BLaER1 (cell line): Measurements from ENCODE around the gene OVCH2.
"Not testable (repeated sequence)": the region's sequence is repeated elsewhere in the genome, so short reads cannot be mapped to it uniquely, and the experiment has no call there.

Experiments
- H3K27ac ChIP-seq: shearing (Covaris generic); formaldehyde crosslinking; 2 replicates; pipeline ENCODE4 v1.8.1; 2022
- H3K27me3 ChIP-seq: shearing (Covaris generic); formaldehyde crosslinking; 2 replicates; pipeline ENCODE4 v1.8.1; 2022
- H3K36me3 ChIP-seq: shearing (Covaris generic); formaldehyde crosslinking; 2 replicates; pipeline ENCODE4 v1.8.1; 2022
- H3K4me1 ChIP-seq: shearing (Covaris generic); formaldehyde crosslinking; 2 replicates; pipeline ENCODE4 v1.8.1; 2022
- H3K4me2 ChIP-seq: shearing (Covaris generic); formaldehyde crosslinking; 2 replicates; pipeline ENCODE4 v1.8.1; 2022
- H3K4me3 ChIP-seq: shearing (Covaris generic); formaldehyde crosslinking; 2 replicates; pipeline ENCODE4 v1.8.1; 2022
- H3K9ac ChIP-seq: shearing (Covaris generic); formaldehyde crosslinking; 2 replicates; pipeline ENCODE4 v1.8.1; 2022
- H3K9me3 ChIP-seq: shearing (Covaris generic); formaldehyde crosslinking; 2 replicates; pipeline ENCODE4 v1.8.1; 2022
- H4K20me1 ChIP-seq: shearing (Covaris generic); formaldehyde crosslinking; 2 replicates; pipeline ENCODE4 v1.8.1; 2022
- Cebpa-rat ChIP-seq: shearing (Covaris generic); IDR thresholded peaks from 2 replicates; pipeline ENCODE4 v1.8.1; 2022

OVCH2 gene

GRCh38 chr11:7672276-7672959, 33.9 kb downstream of the OVCH2 start:
- no peak for TF ChIP-seq Cebpa-rat
- Histone ChIP-seq H3K9ac (no peak overlapping the region), H3K27ac (no peak overlapping the region), H3K4me2 (no peak overlapping the region), H3K4me3 (no peak overlapping the region), H3K36me3 (no peaks in the 10 kb centered on the region), H3K27me3 (no peaks in the 10 kb centered on the region), H4K20me1 (no peaks in the 10 kb centered on the region), H3K4me1 (no peaks in the 10 kb centered on the region), H3K9me3 (peaks cover 6% of the 10 kb centered on the region)

- H3K9me3 ChIP-seq: peaks cover 6% of the 10 kb centered on the region; the same call in 1 of the 2 replicates
- no peaks in the 10 kb centered on the region for H3K27me3 ChIP-seq
- H3K4me1 ChIP-seq: no peaks in the 10 kb centered on the region
- no peak overlapping the region for H3K9ac ChIP-seq
- TF ChIP-seq Cebpa-rat: no peak
- no peak overlapping the region for H3K4me2 ChIP-seq
- H3K36me3 ChIP-seq: no peaks in the 10 kb centered on the region
- H4K20me1 ChIP-seq: no peaks in the 10 kb centered on the region
- H3K4me3 ChIP-seq: no peak overlapping the region
- no peak overlapping the region for H3K27ac ChIP-seq
Measured at GRCh38 chr11:7671347-7672215, 34.7 kb downstream of the OVCH2 start.

DNA sequence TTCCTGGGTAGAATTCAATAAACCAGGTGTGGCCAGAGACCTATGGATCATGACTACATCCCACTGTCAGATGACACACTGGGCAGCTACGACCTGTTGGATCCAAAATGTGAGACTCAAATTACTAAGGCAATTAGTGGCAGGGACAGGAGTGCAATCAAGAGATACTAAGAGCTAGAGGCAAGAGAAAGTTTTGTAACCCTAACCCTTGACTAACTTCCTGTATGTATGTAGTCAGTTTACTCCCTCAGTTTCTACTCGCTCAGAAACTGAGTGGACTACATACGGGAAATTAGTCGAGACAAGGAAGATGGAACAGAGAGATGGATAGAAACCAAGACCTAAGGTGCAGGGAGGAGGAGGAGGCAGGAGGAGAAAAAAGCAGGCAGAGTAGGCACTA, 35.6 kb downstream of the OVCH2 start:
- no peaks in the 10 kb centered on the region for H4K20me1 ChIP-seq
- no peaks in the 10 kb centered on the region for H3K4me1 ChIP-seq
- no peaks in the 10 kb centered on the region for H3K27me3 ChIP-seq
- peaks cover 6% of the 10 kb centered on the region; the same call in 1 of the 2 replicates for H3K9me3 ChIP-seq
- no peak overlapping the region for H3K4me2 ChIP-seq
- no peak overlapping the region for H3K9ac ChIP-seq
- no peak for TF ChIP-seq Cebpa-rat
- H3K36me3 ChIP-seq: no peaks in the 10 kb centered on the region
- H3K4me3 ChIP-seq: no peak overlapping the region
- no peak overlapping the region for H3K27ac ChIP-seq

DNA sequence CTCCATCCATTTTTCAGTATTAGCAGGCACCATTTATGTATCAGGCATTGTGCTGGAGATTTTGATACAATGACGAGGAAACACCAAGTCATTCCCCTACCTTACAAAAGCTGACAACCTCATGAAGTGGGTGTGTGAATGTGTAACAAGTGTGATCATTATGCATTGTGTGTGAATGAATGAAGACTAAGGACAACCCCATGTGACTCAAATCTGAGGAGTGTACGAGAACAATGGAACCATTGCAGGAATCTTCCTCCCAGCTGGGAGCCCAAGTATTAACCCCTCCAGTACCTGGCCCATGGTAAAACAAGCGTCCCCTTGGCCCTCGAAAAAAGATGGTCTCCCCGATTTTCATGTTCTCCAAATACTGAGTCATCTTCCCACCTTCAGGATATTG, 37.4 kb downstream of the OVCH2 start:
- Histone ChIP-seq H3K4me3 (no peak overlapping the region), H4K20me1 (no peaks in the 10 kb centered on the region), H3K27me3 (no peaks in the 10 kb centered on the region), H3K9ac (no peak overlapping the region), H3K4me1 (no peaks in the 10 kb centered on the region), H3K4me2 (no peak overlapping the region), H3K36me3 (no peaks in the 10 kb centered on the region), H3K9me3 (peaks cover 5% of the 10 kb centered on the region; the same call in 1 of the 2 replicates), H3K27ac (no peak overlapping the region)
- no peak for TF ChIP-seq Cebpa-rat

GRCh38 chr11:7668464-7668863, 37.8 kb downstream of the OVCH2 start:
- Histone ChIP-seq H3K4me3 (no peak overlapping the region), H3K9ac (no peak overlapping the region), H3K27me3 (no peaks in the 10 kb centered on the region), H3K4me2 (no peak overlapping the region), H3K9me3 (0 out of 2 replicates have a peak, but pooled peaks cover under 1% of the 10 kb centered on the region), H4K20me1 (no peaks in the 10 kb centered on the region), H3K36me3 (no peaks in the 10 kb centered on the region), H3K27ac (no peak overlapping the region), H3K4me1 (no peaks in the 10 kb centered on the region)
- no peak for TF ChIP-seq Cebpa-rat

DNA sequence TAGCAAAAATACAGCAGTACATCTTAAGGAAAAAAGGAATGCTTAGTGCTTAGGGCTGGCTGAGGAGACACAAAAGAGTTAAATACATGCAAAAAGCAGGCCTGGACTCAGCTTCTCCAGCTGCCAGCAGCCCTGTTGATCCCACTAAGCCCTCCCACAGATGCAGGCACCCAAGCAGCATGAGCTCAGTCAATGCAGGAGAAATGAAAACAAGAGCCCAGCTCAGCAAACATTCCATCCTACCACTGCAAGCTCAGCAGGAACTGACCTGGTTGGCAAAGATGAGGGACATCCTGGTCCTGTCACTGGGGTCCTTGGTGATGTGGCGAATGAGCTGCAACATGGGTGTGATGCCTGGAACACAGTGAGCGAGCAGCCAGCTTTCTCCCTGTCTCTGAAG, 38.8 kb downstream of the OVCH2 start:
- Histone ChIP-seq H3K4me3 (no peak overlapping the region), H3K4me1 (no peaks in the 10 kb centered on the region), H3K27ac (no peak overlapping the region), H3K9ac (no peak overlapping the region), H3K4me2 (no peak overlapping the region), H3K36me3 (no peaks in the 10 kb centered on the region), H3K27me3 (no peaks in the 10 kb centered on the region), H3K9me3 (no peaks in the 10 kb centered on the region), H4K20me1 (no peaks in the 10 kb centered on the region)
- TF ChIP-seq Cebpa-rat: no peak

DNA sequence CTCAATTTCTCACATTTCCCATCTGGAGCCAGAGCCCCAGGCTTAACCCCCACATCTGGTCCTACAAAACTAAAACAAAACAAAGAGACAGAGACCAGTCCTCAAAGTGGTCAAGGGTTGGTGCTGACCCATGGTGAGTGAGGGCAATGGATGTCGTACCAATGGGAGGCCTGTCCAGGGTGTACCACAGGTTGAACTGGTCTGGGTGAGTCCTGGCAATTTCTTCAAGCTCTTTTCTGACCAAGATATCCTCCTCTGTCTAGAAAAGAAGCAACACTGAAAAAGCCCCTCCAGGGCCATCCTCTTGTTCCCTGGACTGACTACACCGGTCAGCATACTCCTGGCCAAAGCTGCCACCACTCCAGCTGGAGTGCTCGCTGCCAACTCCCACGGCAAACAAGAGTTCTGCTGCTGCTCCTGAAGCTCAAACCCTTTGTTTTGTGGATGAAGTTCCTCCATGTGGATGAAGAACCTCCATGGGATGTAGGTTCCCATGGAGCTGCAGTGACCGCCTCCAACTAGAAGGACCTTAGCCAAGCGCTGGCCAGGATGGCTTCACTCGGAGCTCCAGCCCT, 39.9 kb downstream of the OVCH2 start:
- H3K36me3 ChIP-seq: no peaks in the 10 kb centered on the region
- H4K20me1 ChIP-seq: no peaks in the 10 kb centered on the region
- H3K27ac ChIP-seq: no peak overlapping the region
- H3K4me3 ChIP-seq: no peak overlapping the region
- TF ChIP-seq Cebpa-rat: no peak
- H3K4me2 ChIP-seq: no peak overlapping the region
- no peaks in the 10 kb centered on the region for H3K27me3 ChIP-seq
- no peaks in the 10 kb centered on the region for H3K9me3 ChIP-seq
- H3K9ac ChIP-seq: no peak overlapping the region
- H3K4me1 ChIP-seq: no peaks in the 10 kb centered on the region

DNA sequence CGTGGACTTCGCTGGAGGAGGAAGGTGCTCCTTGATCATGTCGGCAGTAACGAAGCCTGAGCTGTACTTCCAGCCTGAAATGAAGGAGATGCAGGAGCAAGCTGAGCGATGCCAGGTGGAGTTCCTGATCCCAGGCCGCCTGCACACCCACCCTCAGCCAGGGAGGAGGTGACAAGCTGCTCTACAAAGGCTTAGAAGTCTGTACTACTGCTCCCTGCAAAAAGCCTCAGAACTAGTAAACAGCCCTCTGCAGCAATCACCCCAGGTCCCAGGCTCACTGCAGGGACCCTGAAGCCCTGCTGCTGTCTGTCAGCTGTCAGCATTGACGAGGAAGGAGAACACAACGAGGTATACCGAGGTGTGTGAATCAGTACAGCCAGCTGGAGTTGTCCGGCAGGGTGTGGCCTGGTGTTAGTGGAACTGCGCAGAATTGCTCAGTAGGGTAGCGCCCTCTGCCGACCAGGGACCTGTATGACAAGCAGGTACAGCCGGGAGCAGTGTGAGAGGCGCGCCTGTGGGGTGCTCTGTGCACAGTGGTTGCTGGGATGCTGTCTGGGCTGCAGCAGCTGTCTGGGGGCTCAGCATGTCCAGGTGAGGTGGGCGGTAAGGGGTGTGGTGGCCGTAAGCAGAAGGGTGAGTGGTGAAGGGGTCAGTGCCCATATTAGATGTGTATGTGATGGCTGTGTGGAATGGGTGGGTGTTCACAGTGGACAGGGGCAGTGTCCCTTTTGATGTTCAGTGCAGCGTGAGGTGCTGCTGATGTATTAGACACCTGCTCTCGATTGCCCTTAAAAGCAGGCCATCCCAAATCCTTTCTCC, 40.6 kb downstream of the OVCH2 start:
- H3K36me3 ChIP-seq: no peaks in the 10 kb centered on the region
- H3K27ac ChIP-seq: no peak overlapping the region
- no peaks in the 10 kb centered on the region for H3K9me3 ChIP-seq
- H3K4me3 ChIP-seq: no peak overlapping the region
- H3K9ac ChIP-seq: no peak overlapping the region
- no peaks in the 10 kb centered on the region for H3K4me1 ChIP-seq
- H3K27me3 ChIP-seq: no peaks in the 10 kb centered on the region
- TF ChIP-seq Cebpa-rat: no peak
- no peak overlapping the region for H3K4me2 ChIP-seq
- no peaks in the 10 kb centered on the region for H4K20me1 ChIP-seq

GRCh38 chr11:7664867-7665266, 41.4 kb downstream of the OVCH2 start:
- Histone ChIP-seq H3K9ac (no peak overlapping the region), H3K27me3 (no peaks in the 10 kb centered on the region), H3K27ac (no peak overlapping the region), H3K36me3 (no peaks in the 10 kb centered on the region), H4K20me1 (no peaks in the 10 kb centered on the region), H3K9me3 (no peaks in the 10 kb centered on the region), H3K4me1 (no peaks in the 10 kb centered on the region), H3K4me3 (no peak overlapping the region), H3K4me2 (no peak overlapping the region)
- TF ChIP-seq Cebpa-rat: no peak

DNA sequence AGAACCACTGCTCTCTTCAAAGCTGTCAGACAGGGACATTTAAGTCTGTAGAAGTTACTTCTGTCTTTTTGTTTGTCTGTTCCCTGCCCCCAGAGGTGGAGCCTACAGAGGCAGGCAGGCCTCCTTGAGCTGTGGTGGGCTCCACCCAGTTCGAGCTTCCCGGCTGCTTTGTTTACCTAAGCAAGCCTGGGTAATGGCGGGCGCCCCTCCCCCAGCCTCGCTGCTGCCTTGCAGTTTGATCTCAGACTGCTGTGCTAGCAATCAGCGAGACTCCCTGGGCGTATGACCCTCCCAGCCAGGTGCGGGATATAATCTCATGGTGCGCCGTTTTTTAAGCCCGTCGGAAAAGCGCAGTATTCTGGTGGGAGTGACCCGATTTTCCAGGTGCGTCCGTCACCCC, 42.7 kb downstream of the OVCH2 start:
- not testable (repeated sequence) for H3K4me3 ChIP-seq, H3K4me2 ChIP-seq, H4K20me1 ChIP-seq, H3K4me1 ChIP-seq, H3K36me3 ChIP-seq, H3K27me3 ChIP-seq, H3K9ac ChIP-seq, H3K27ac ChIP-seq, H3K9me3 ChIP-seq
